NCI-H2227 treated with DMSO at 0.1 percent for 48 hours (cell line): ENCODE results near the gene IFNA10.
"Not testable (repeated sequence)": the region's sequence is repeated elsewhere in the genome, so short reads cannot be mapped to it uniquely, and the experiment has no call there.

ENCODE experiments used
- DNase-seq: peaks from one replicate; lab custom pipeline; 2025; lab: John Stamatoyannopoulos, UW

The IFNA10 gene

GRCh38 chr9:21207043-21207442 lies at the start of gene IFNA10:
Gene IFNA10, minus strand, starts transcription at chr9:21207143. Its CDS starts 46 bp downstream, at chr9:21207097.
- DNase-seq: not testable (repeated sequence)

- no peak for DNase-seq
Measured at GRCh38 chr9:21255538-21256212, 48.7 kb upstream of the IFNA10 start.

- DNase-seq: no peak
Measured at GRCh38 chr9:21252721-21253547, 46.0 kb upstream of the IFNA10 start.

GRCh38 chr9:21251638-21252037 lies 44.7 kb upstream of the IFNA10 start:
- no peak for DNase-seq

- no peak for DNase-seq
Measured at GRCh38 chr9:21251190-21251589, 44.2 kb upstream of the IFNA10 start.

GRCh38 chr9:21244836-21245235 lies 37.9 kb upstream of the IFNA10 start:
- no peak for DNase-seq

GRCh38 chr9:21239911-21240310 lies 33.0 kb upstream of the IFNA10 start, which contains the start of gene IFNA14:
Gene IFNA14, minus strand, starts transcription at chr9:21240005. Its CDS starts 70 bp downstream, at chr9:21239935.
- DNase-seq: no peak

GRCh38 chr9:21236360-21236714 lies 29.4 kb upstream of the IFNA10 start:
- DNase-seq: not testable (repeated sequence)

- DNase-seq: peak; percentile 5
Measured at GRCh38 chr9:21235468-21236359, 28.8 kb upstream of the IFNA10 start.

GRCh38 chr9:21234153-21234687 lies 27.3 kb upstream of the IFNA10 start:
- no peak for DNase-seq

- no peak for DNase-seq
Measured at GRCh38 chr9:21233258-21233657, 26.3 kb upstream of the IFNA10 start.

- no peak for DNase-seq
Measured at GRCh38 chr9:21228122-21228521, 21.2 kb upstream of the IFNA10 start, which contains the start of gene IFNA17. Gene IFNA17, minus strand, starts transcription at chr9:21228222. Its CDS starts 49 bp downstream, at chr9:21228173.

GRCh38 chr9:21217211-21217610 lies 10.3 kb upstream of the IFNA10 start, which contains the start of gene IFNA16:
Gene IFNA16, minus strand, starts transcription at chr9:21217311. Its CDS starts 6 bp downstream, at chr9:21217305.
- not testable (repeated sequence) for DNase-seq

- not testable (repeated sequence) for DNase-seq
Measured at GRCh38 chr9:21213411-21214326, 6.7 kb upstream of the IFNA10 start.

GRCh38 chr9:21212160-21212559 lies 5.2 kb upstream of the IFNA10 start:
- not testable (repeated sequence) for DNase-seq

GRCh38 chr9:21210782-21211181 lies 3.8 kb upstream of the IFNA10 start:
- not testable (repeated sequence) for DNase-seq

- no peak for DNase-seq
Measured at GRCh38 chr9:21210311-21210710, 3.4 kb upstream of the IFNA10 start.

- no peak for DNase-seq
Measured at GRCh38 chr9:21205204-21205603, 1.7 kb downstream of the IFNA10 start.

GRCh38 chr9:21202105-21202504 lies 4.8 kb downstream of the IFNA10 start, which contains the start of gene IFNA7:
Gene IFNA7, minus strand, starts transcription at chr9:21202205. Its CDS starts 40 bp downstream, at chr9:21202165.
- DNase-seq: not testable (repeated sequence)
